GM23338 (cell line): ENCODE measurements around the gene HMGCLL1.

ENCODE experiments used
- CREB1 ChIP-seq: fragments of 250-450 bp; sonication (Bioruptor Pico); IDR thresholded peaks from 2 replicates; pipeline ENCODE4 v1.5.0; 2020; ENCODE audit warnings: low read depth, mild to moderate bottlenecking, moderate library complexity
- EZH2 ChIP-seq: fragments of 200-600 bp; sonication (generic); IDR thresholded peaks from one replicate; pipeline ENCODE4 v1.8.0; 2017; ENCODE audit warnings: antibody characterized with exemption, mild to moderate bottlenecking, low read depth; ENCODE audit not compliant: unreplicated experiment
- EZH2phosphoT487 ChIP-seq: fragments of 200-600 bp; sonication (generic); IDR thresholded peaks from one replicate; pipeline ENCODE4 v1.8.1; 2018; ENCODE audit warnings: antibody characterized with exemption; ENCODE audit not compliant: unreplicated experiment
- JUNB ChIP-seq: IDR thresholded peaks from one replicate; pipeline ENCODE4 v1.6.1; 2016; ENCODE audit warnings: antibody characterized with exemption; ENCODE audit not compliant: unreplicated experiment
- POLR2AphosphoS5 ChIP-seq: IDR thresholded peaks from 2 replicates; pipeline ENCODE4 v1.6.1; 2016; ENCODE audit warnings: antibody characterized with exemption, low read depth
- STAT1 ChIP-seq: IDR thresholded peaks from one replicate; pipeline ENCODE4 v1.6.1; 2016; ENCODE audit warnings: antibody characterized with exemption; ENCODE audit not compliant: unreplicated experiment
- TF ChIP-seq, protein P1 (sequence below), 2 experiments: fragments of 200-600 bp in 1 of 2; sonication (generic) in 1 of 2; conservative IDR thresholded peaks; 2 replicates each; pipeline versions ENCODE4 v1.5.1 to v1.6.1; 2016 to 2017; ENCODE audit warnings: antibody characterized with exemption in 2 of 2, low read depth in 2 of 2, mild to moderate bottlenecking in 2 of 2, moderate library complexity in 1 of 2
- TF ChIP-seq, protein P2 (sequence below): IDR thresholded peaks from one replicate; pipeline ENCODE4 v1.6.1; 2018; ENCODE audit warnings: antibody characterized with exemption; ENCODE audit not compliant: unreplicated experiment

DNA sequence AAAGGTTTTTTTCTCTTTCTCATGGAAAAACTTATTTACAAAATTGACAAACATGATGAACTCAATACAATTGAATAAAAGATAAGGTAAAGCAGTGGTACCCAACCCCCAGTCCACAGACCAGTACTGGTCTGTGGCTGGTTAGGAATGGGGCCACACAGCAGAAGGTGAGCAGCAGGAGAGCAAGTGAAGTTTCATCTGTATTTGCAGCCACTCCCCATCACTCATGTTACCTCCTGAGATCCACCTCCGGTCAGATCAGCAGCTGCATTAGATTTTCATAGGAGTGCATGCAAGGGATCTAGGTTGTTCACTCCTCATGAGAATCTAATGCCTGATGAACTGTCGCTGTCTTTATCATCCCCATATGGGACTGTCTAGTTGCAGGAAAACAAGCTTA lies 47.5 kb downstream of the HMGCLL1 start:
- no peak for TF ChIP-seq EZH2
- TF ChIP-seq, protein P1, sequence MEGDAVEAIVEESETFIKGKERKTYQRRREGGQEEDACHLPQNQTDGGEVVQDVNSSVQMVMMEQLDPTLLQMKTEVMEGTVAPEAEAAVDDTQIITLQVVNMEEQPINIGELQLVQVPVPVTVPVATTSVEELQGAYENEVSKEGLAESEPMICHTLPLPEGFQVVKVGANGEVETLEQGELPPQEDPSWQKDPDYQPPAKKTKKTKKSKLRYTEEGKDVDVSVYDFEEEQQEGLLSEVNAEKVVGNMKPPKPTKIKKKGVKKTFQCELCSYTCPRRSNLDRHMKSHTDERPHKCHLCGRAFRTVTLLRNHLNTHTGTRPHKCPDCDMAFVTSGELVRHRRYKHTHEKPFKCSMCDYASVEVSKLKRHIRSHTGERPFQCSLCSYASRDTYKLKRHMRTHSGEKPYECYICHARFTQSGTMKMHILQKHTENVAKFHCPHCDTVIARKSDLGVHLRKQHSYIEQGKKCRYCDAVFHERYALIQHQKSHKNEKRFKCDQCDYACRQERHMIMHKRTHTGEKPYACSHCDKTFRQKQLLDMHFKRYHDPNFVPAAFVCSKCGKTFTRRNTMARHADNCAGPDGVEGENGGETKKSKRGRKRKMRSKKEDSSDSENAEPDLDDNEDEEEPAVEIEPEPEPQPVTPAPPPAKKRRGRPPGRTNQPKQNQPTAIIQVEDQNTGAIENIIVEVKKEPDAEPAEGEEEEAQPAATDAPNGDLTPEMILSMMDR (conservative IDR thresholded peaks at IDR 0.05; ENCODE audit: low read depth in 2 of 2): no peak
- TF ChIP-seq CREB1 (CRISPR knock-in tag): no peak
- no peak for TF ChIP-seq POLR2AphosphoS5
- no peak for TF ChIP-seq EZH2phosphoT487
- no peak for TF ChIP-seq STAT1
- TF ChIP-seq, protein P2, sequence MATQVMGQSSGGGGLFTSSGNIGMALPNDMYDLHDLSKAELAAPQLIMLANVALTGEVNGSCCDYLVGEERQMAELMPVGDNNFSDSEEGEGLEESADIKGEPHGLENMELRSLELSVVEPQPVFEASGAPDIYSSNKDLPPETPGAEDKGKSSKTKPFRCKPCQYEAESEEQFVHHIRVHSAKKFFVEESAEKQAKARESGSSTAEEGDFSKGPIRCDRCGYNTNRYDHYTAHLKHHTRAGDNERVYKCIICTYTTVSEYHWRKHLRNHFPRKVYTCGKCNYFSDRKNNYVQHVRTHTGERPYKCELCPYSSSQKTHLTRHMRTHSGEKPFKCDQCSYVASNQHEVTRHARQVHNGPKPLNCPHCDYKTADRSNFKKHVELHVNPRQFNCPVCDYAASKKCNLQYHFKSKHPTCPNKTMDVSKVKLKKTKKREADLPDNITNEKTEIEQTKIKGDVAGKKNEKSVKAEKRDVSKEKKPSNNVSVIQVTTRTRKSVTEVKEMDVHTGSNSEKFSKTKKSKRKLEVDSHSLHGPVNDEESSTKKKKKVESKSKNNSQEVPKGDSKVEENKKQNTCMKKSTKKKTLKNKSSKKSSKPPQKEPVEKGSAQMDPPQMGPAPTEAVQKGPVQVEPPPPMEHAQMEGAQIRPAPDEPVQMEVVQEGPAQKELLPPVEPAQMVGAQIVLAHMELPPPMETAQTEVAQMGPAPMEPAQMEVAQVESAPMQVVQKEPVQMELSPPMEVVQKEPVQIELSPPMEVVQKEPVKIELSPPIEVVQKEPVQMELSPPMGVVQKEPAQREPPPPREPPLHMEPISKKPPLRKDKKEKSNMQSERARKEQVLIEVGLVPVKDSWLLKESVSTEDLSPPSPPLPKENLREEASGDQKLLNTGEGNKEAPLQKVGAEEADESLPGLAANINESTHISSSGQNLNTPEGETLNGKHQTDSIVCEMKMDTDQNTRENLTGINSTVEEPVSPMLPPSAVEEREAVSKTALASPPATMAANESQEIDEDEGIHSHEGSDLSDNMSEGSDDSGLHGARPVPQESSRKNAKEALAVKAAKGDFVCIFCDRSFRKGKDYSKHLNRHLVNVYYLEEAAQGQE: no peak
- TF ChIP-seq JUNB: no peak
